K562 (cell line): ENCODE data around the gene WDR1. TPM values are rescaled to one million over a fixed set of nuclear protein-coding genes. Genes with fewer than 3 reads are reported as not detected.

Experiments
- ATAC-seq: fragments of 200-7000 bp; cut with Tn5 transposase; 3 replicates; pipeline ENCODE4 v1.9.1; 2020; ENCODE audit warnings: moderate library complexity
- BruUV-seq: library from RNA; stranded (reverse); fragments of 400-500 nt; replicated peaks from 2 replicates; lab custom pipeline; 2021; lab: Mats Ljungman, UMichigan
- CTCF ChIA-PET: fragments of 300-600 bp; formaldehyde crosslinking; extraction: SDS; loops from one replicate; lab custom pipeline; 2021; ENCODE audit warnings: low intra/inter-chr PET ratio; lab: Yijun Ruan, JAX
- POLR2A ChIA-PET: fragments of 300-600, 350-650 bp; sonication (Branson Sonifier 250); formaldehyde crosslinking; extraction: SDS; loops from one replicate; lab custom pipeline; 2021; ENCODE audit warnings: antibody characterized with exemption, inconsistent platforms; lab: Yijun Ruan, JAX
- DNase-seq, 4 experiments: peaks; one replicate each; pipeline versions ENCODE4 v3.0.0 to v3.0.0-alpha.2; 2011 to 2018; ENCODE audit warnings: low spot score in 3 of 4, mixed read lengths in 3 of 4; ENCODE audit errors: extremely low read depth in 1 of 4
- FAIRE-seq: peaks from 2 replicates; lab custom pipeline; 2011; peaks lifted over from hg19 to GRCh38; lab: Jason Lieb, UNC
- H2AFZ ChIP-seq: 2 replicates; pipeline ENCODE4 v1.6.0; 2011; ENCODE audit warnings: low read depth, low read length, control low read depth, inconsistent platforms
- H3K27ac ChIP-seq: fragments of 200-600 bp; 3 replicates; pipeline ENCODE4 v1.8.0; 2011; ENCODE audit warnings: low read depth, mild to moderate bottlenecking, control low read depth, inconsistent platforms, low read length, moderate library complexity, mixed read lengths; ENCODE audit errors: extremely low read depth
- H3K27me3 ChIP-seq, 2 experiments: fragments of 300-600 bp in 1 of 2; 2 replicates in 1 of 2; 3 replicates in 1 of 2; pipeline versions ENCODE4 v1.6.0 to v1.8.0; 2011; ENCODE audit warnings: inconsistent platforms in 2 of 2, low read length in 2 of 2, mild to moderate bottlenecking in 1 of 2, mixed read lengths in 1 of 2, moderate library complexity in 1 of 2; ENCODE audit not compliant: control insufficient read depth in 2 of 2, insufficient read depth in 2 of 2
- H3K36me3 ChIP-seq: fragments of 300-600 bp; 3 replicates; pipeline ENCODE4 v1.8.0; 2011; ENCODE audit warnings: mild to moderate bottlenecking, low read length, inconsistent platforms; ENCODE audit not compliant: control insufficient read depth, insufficient read depth
- H3K4me1 ChIP-seq, 2 experiments: fragments of 200-600 bp in 1 of 2; replicated peaks in 1 of 2; 2 replicates in 1 of 2; 3 replicates in 1 of 2; pipeline versions ENCODE4 v1.5.1 to v1.8.0; 2011; ENCODE audit warnings: inconsistent platforms in 2 of 2, low read length in 2 of 2, mild to moderate bottlenecking in 1 of 2, mixed read lengths in 1 of 2, moderate library complexity in 1 of 2; ENCODE audit not compliant: control insufficient read depth in 2 of 2, insufficient read depth in 2 of 2
- H3K4me2 ChIP-seq: 2 replicates; pipeline ENCODE4 v1.6.1; 2011; ENCODE audit warnings: low read length, control low read depth, inconsistent platforms, mixed read lengths; ENCODE audit not compliant: insufficient read depth
- H3K4me3 ChIP-seq: fragments of 200-600 bp; sonication (generic), shearing (Covaris generic); 2 replicates; pipeline ENCODE4 v1.5.1; 2016; ENCODE audit warnings: control low read depth, inconsistent platforms
- H3K79me2 ChIP-seq: fragments of 200-600 bp; 3 replicates; pipeline ENCODE4 v1.8.0; 2011; ENCODE audit warnings: low read length, inconsistent platforms; ENCODE audit not compliant: control insufficient read depth, insufficient read depth
- H3K9ac ChIP-seq, 2 experiments: 2 replicates each; pipeline versions ENCODE4 v1.6.0 to v1.6.1; 2011; ENCODE audit warnings: low read depth in 2 of 2, low read length in 2 of 2, control low read depth in 1 of 2, inconsistent platforms in 1 of 2, mild to moderate bottlenecking in 1 of 2, mixed read lengths in 1 of 2; ENCODE audit not compliant: insufficient read depth in 1 of 2
- H3K9me1 ChIP-seq: one replicate; pipeline ENCODE4 v1.6.0; 2011; ENCODE audit warnings: inconsistent platforms, mild to moderate bottlenecking, low read length, moderate library complexity; ENCODE audit not compliant: control insufficient read depth, insufficient read depth
- H3K9me3 ChIP-seq: replicated peaks from 2 replicates; pipeline ENCODE4 v1.5.1; 2011; ENCODE audit warnings: low read depth, low read length, inconsistent platforms; ENCODE audit not compliant: control insufficient read depth, insufficient read depth
- H4K20me1 ChIP-seq: replicated peaks from 2 replicates; pipeline ENCODE4 v1.6.1; 2011; ENCODE audit warnings: low read length, inconsistent platforms, mixed read lengths; ENCODE audit not compliant: control insufficient read depth, insufficient read depth
- ATF1 ChIP-seq, 2 experiments: fragments of 450-650 bp in 1 of 2; IDR thresholded peaks; 2 replicates each; pipeline ENCODE4 v1.6.1; 2016; ENCODE audit warnings: missing compliant biosample characterization in 1 of 2, missing genetic modification characterization in 1 of 2
- CBX3 ChIP-seq, 2 experiments: IDR thresholded peaks; 1 replicate in 1 of 2; 2 replicates in 1 of 2; pipeline ENCODE4 v1.6.1; 2012; ENCODE audit warnings: inconsistent platforms in 2 of 2, low read length in 2 of 2, borderline replicate concordance in 1 of 2, control low read depth in 1 of 2
- HMGN3 ChIP-seq: IDR thresholded peaks from 2 replicates; pipeline ENCODE4 v1.6.1; 2011; ENCODE audit warnings: borderline replicate concordance, low read depth, mild to moderate bottlenecking, mixed read lengths, low read length; ENCODE audit not compliant: insufficient read length; ENCODE audit errors: extremely low read depth
- TCF7L2 ChIP-seq: fragments of 150-350 bp; IDR thresholded peaks from 2 replicates; pipeline ENCODE4 v1.6.1; 2016; ENCODE audit warnings: low read depth, mild to moderate bottlenecking, low read length, moderate library complexity
- ZNF184 ChIP-seq: sonication (generic); formaldehyde crosslinking; IDR thresholded peaks from 2 replicates; pipeline ENCODE4 v1.5.0; 2020; ENCODE audit warnings: missing genetic modification reagents
- WGBS: fragments of 100-300 bp; shearing (Covaris generic); methylation state at CpG from one replicate; pipeline ENCODE4 v1.1.6; 2016; ENCODE audit warnings: low coverage, mixed read lengths; ENCODE audit not compliant: insufficient coverage; ENCODE audit errors: missing lambda C conversion rate; 5-methylcytosine and 5-hydroxymethylcytosine counted together
- in situ Hi-C: fragments of 300-500 bp; cut with MboI; formaldehyde crosslinking; loops from 4 replicates; pipeline ENCODE4 v1.15.0; 2018; ENCODE audit warnings: inconsistent platforms, mixed read lengths
- intact Hi-C: fragments of 100-400 bp; cut with micrococcal nuclease; formaldehyde crosslinking; loops from 2 replicates; pipeline ENCODE4 v1.14.2; 2022
- polyA plus RNA-seq, 8 experiments: library from polyadenylated mRNA; depleted of rRNA in 4 of 8; stranded (reverse) in 5 of 8; unstranded in 3 of 8; fragments of >200 nt; fragmentation: Nextera tagmentation in 2 of 8; fragmentation: Illumina TruSeq in 1 of 8; extraction: Ambion mirVana in 2 of 8; extraction: Trizol in 1 of 8; gene quantifications; 2 replicates each; pipeline versions ENCODE4 v1.2.1 to v1.2.3, GENCODE V29; 2011 to 2014; ENCODE audit warnings: inconsistent platforms in 1 of 8, missing spikeins in 1 of 8
- total RNA-seq, 7 experiments: library from RNA; depleted of rRNA in 6 of 7; stranded (reverse); fragments of >200 nt in 6 of 7; fragmentation: Illumina TruSeq in 2 of 7; extraction: Trizol in 2 of 7; gene quantifications; 2 replicates each; pipeline versions ENCODE4 v1.2.1 to v1.2.3, GENCODE V29; 2011 to 2021; ENCODE audit warnings: low replicate concordance in 1 of 7
- TF ChIP-seq, protein P1 (sequence below): sonication (generic); formaldehyde crosslinking; IDR thresholded peaks from 2 replicates; pipeline ENCODE4 v1.8.0; 2023; ENCODE audit warnings: mild to moderate bottlenecking, missing genetic modification reagents

WDR1 gene
- total and polyA plus RNA-seq, 9 of the 15 experiments (the other 6 are each of a cell fraction or from before 2014, with no cell fraction given) = 16.1 to 213 (median 125) TPM

GRCh38 chr4:10143171-10143570, 26.6 kb upstream of the WDR1 start:
- H3K36me3 ChIP-seq = no peaks in the 10 kb centered on the region
- H3K4me3 ChIP-seq = no peak overlapping the region
- H2AFZ ChIP-seq = no peak overlapping the region
- no peaks in the 10 kb centered on the region for H3K4me1 ChIP-seq
- ChIA-PET POLR2A (interaction anchor here (1.2 to 5.0 kb wide), 2 partner anchors 10 to 25 kb away, joined by 3 to 56 read pairs; partner anchors contain the start of gene WDR1), CTCF (no interaction called here)
- H3K9me1 ChIP-seq = no peaks in the 10 kb centered on the region
- H3K9me3 ChIP-seq = no peaks in the 10 kb centered on the region
- H4K20me1 ChIP-seq = no peaks in the 10 kb centered on the region
- BruUV-seq = no TSS peak
- ATAC-seq (no peak), DNase-seq (no peak), FAIRE-seq (no peak)
- peaks cover 36 to 61% of the 10 kb centered on the region in 2 experiments; a peak in 3 of 5 replicates for H3K27me3 ChIP-seq
- intact Hi-C loops (no loop called here), in situ Hi-C loops (no loop called here)
- no peak overlapping the region for H3K27ac ChIP-seq
- TF ChIP-seq, protein P1, sequence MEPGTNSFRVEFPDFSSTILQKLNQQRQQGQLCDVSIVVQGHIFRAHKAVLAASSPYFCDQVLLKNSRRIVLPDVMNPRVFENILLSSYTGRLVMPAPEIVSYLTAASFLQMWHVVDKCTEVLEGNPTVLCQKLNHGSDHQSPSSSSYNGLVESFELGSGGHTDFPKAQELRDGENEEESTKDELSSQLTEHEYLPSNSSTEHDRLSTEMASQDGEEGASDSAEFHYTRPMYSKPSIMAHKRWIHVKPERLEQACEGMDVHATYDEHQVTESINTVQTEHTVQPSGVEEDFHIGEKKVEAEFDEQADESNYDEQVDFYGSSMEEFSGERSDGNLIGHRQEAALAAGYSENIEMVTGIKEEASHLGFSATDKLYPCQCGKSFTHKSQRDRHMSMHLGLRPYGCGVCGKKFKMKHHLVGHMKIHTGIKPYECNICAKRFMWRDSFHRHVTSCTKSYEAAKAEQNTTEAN (CRISPR knock-in tag) = no peak
- no peak for TF ChIP-seq ZNF184 (CRISPR knock-in tag)
- TF ChIP-seq ATF1 (CRISPR knock-in tag; IDR thresholded peaks at IDR 0.05) = no peak
- TF ChIP-seq ATF1 (tag; IDR thresholded peaks at IDR 0.05) = no peak
- TF ChIP-seq CBX3 (IDR thresholded peaks at IDR 0.05; ENCODE audit: borderline replicate concordance in 1 of 2, low read length in 2 of 2) = no peak
- TF ChIP-seq TCF7L2 = no peak
- no peak for TF ChIP-seq HMGN3
- H3K9ac ChIP-seq = no peak overlapping the region
- 2% methylated on average over 6 of the region's 6 CpGs for WGBS
- H3K4me2 ChIP-seq = no peak overlapping the region
- H3K79me2 ChIP-seq = no peaks in the 10 kb centered on the region
